SU-DHL-6 (cell line): ENCODE measurements around the gene DSCAML1.

Experiments
- H2AFZ ChIP-seq: fragments of 200-600 bp; sonication (generic); 2 replicates; pipeline ENCODE4 v1.6.1; 2014; ENCODE audit warnings: low read depth, mild to moderate bottlenecking, moderate library complexity, mixed read lengths, antibody characterized with exemption, low read length; ENCODE audit not compliant: severe bottlenecking
- H3F3A ChIP-seq: fragments of 200-600 bp; shearing (Covaris generic); 2 replicates; pipeline ENCODE4 v1.6.0; 2016; ENCODE audit warnings: antibody characterized with exemption, mild to moderate bottlenecking; ENCODE audit not compliant: insufficient read depth
- H3K27ac ChIP-seq: fragments of 200-600 bp; sonication (generic); 2 replicates; pipeline ENCODE4 v1.5.1; 2016; ENCODE audit warnings: low read depth, mild to moderate bottlenecking, low read length, moderate library complexity, mixed read lengths
- H3K27me3 ChIP-seq: fragments of 200-600 bp; sonication (generic), shearing (Covaris generic); 2 replicates; pipeline ENCODE4 v1.6.0; 2014; ENCODE audit warnings: mild to moderate bottlenecking, low read length
- H3K36me3 ChIP-seq: fragments of 200-600 bp; sonication (generic); 2 replicates; pipeline ENCODE4 v1.6.1; 2014; ENCODE audit warnings: mild to moderate bottlenecking, low read length, mixed read lengths
- H3K4me2 ChIP-seq: fragments of 300-600, 200-600 bp; shearing (Covaris generic), sonication (generic); 2 replicates; pipeline ENCODE4 v1.6.0; 2014; ENCODE audit warnings: low read length, low read depth, mild to moderate bottlenecking; ENCODE audit not compliant: poor library complexity, severe bottlenecking
- H3K4me3 ChIP-seq: fragments of 200-600 bp; sonication (generic); 2 replicates; pipeline ENCODE4 v1.5.1; 2014; ENCODE audit warnings: antibody characterized with exemption, low read length, mild to moderate bottlenecking, mixed read lengths; ENCODE audit not compliant: insufficient read depth, poor library complexity, severe bottlenecking
- H3K79me2 ChIP-seq: fragments of 200-600 bp; sonication (generic); 2 replicates; pipeline ENCODE4 v1.6.1; 2014; ENCODE audit warnings: mild to moderate bottlenecking, low read length, moderate library complexity; ENCODE audit not compliant: insufficient read depth
- H3K9ac ChIP-seq: fragments of 200-600 bp; sonication (generic); 2 replicates; pipeline ENCODE4 v1.7.0; 2014; ENCODE audit warnings: mild to moderate bottlenecking, low read length
- H3K9me2 ChIP-seq: fragments of 200-600 bp; sonication (generic); replicated peaks from 2 replicates; pipeline ENCODE4 v1.6.1; 2014; ENCODE audit warnings: low read length; ENCODE audit not compliant: insufficient read depth
- H3K9me3 ChIP-seq: fragments of 200-600 bp; sonication (generic); 2 replicates; pipeline ENCODE4 v1.6.1; 2014; ENCODE audit warnings: low read length, mixed read lengths; ENCODE audit not compliant: insufficient read depth
- H4K20me1 ChIP-seq: fragments of 200-600 bp; sonication (generic); 2 replicates; pipeline ENCODE4 v1.6.1; 2014; ENCODE audit warnings: low read depth, mild to moderate bottlenecking, antibody characterized with exemption, low read length, moderate library complexity, mixed read lengths
- CTCF ChIP-seq: fragments of 200-600 bp; sonication (generic); IDR thresholded peaks from one replicate; pipeline ENCODE4 v1.5.1; 2017; ENCODE audit warnings: antibody characterized with exemption, mild to moderate bottlenecking, low read length, moderate library complexity; ENCODE audit not compliant: insufficient read depth, poor library complexity, severe bottlenecking
- EZH2phosphoT487 ChIP-seq: fragments of 200-600 bp; sonication (generic), shearing (Covaris generic); conservative IDR thresholded peaks from 2 replicates; pipeline ENCODE4 v1.6.1; 2018; ENCODE audit warnings: mild to moderate bottlenecking, antibody characterized with exemption, low read length, moderate library complexity, mixed read lengths

DSCAML1 gene

GRCh38 chr11:117415358-117415896, 381.6 kb downstream of the DSCAML1 start:
- Histone ChIP-seq H3K9me2 (no peaks in the 10 kb centered on the region), H3K4me3 (no peak overlapping the region), H3K4me2 (no peak overlapping the region), H3K36me3 (no peaks in the 10 kb centered on the region), H3K9ac (no peak overlapping the region), H2AFZ (no peak overlapping the region), H3K27ac (no peak overlapping the region), H3F3A (no peaks in the 10 kb centered on the region), H4K20me1 (no peaks in the 10 kb centered on the region), H3K79me2 (no peaks in the 10 kb centered on the region), H3K27me3 (no peaks in the 10 kb centered on the region), H3K9me3 (no peaks in the 10 kb centered on the region)
- no peak for TF ChIP-seq CTCF
- TF ChIP-seq EZH2phosphoT487: no peak

- Histone ChIP-seq H3K9me3 (no peaks in the 10 kb centered on the region), H2AFZ (no peak overlapping the region), H4K20me1 (no peaks in the 10 kb centered on the region), H3K9me2 (no peaks in the 10 kb centered on the region), H3K27me3 (no peaks in the 10 kb centered on the region), H3K9ac (no peak overlapping the region), H3K4me3 (no peak overlapping the region), H3K27ac (no peak overlapping the region), H3K4me2 (no peak overlapping the region), H3F3A (no peaks in the 10 kb centered on the region), H3K36me3 (no peaks in the 10 kb centered on the region), H3K79me2 (no peaks in the 10 kb centered on the region)
- TF ChIP-seq EZH2phosphoT487: no peak
These were observed 382.3 kb downstream of the DSCAML1 start for GRCh38 chr11:117414724-117415123.

- Histone ChIP-seq H3K79me2 (no peaks in the 10 kb centered on the region), H3K4me3 (no peak overlapping the region), H3F3A (no peaks in the 10 kb centered on the region), H2AFZ (no peak overlapping the region), H3K9ac (no peak overlapping the region), H3K9me2 (no peaks in the 10 kb centered on the region), H3K9me3 (no peaks in the 10 kb centered on the region), H3K36me3 (no peaks in the 10 kb centered on the region), H4K20me1 (no peaks in the 10 kb centered on the region), H3K27me3 (no peaks in the 10 kb centered on the region), H3K4me2 (no peak overlapping the region), H3K27ac (no peak overlapping the region)
- no peak for TF ChIP-seq EZH2phosphoT487
- no peak for TF ChIP-seq CTCF
These were observed 383.4 kb downstream of the DSCAML1 start for GRCh38 chr11:117413616-117414015.

GRCh38 chr11:117412653-117413275, 384.3 kb downstream of the DSCAML1 start:
- Histone ChIP-seq H3K4me2 (no peak overlapping the region), H3F3A (no peaks in the 10 kb centered on the region), H3K9me2 (no peaks in the 10 kb centered on the region), H3K79me2 (no peaks in the 10 kb centered on the region), H4K20me1 (no peaks in the 10 kb centered on the region), H3K36me3 (no peaks in the 10 kb centered on the region), H3K9me3 (no peaks in the 10 kb centered on the region), H3K27me3 (no peaks in the 10 kb centered on the region), H2AFZ (no peak overlapping the region), H3K4me3 (no peak overlapping the region), H3K27ac (no peak overlapping the region), H3K9ac (no peak overlapping the region)
- TF ChIP-seq CTCF (no peak), EZH2phosphoT487 (no peak)
